HFF-Myc (cell line): Measurements from ENCODE around the gene CCT8.
A peak's percentile ranks its signal among the peaks of the same experiment; 100 is the strongest.

ENCODE experiments used
- DNase-seq: peaks from one replicate; pipeline ENCODE4 v3.0.0-alpha.2; 2011; ENCODE audit warnings: low read depth; ENCODE audit errors: extremely low read depth
- H3K4me3 ChIP-seq: replicated peaks from 2 replicates; pipeline ENCODE4 v1.5.1; 2011; ENCODE audit warnings: low read depth, mild to moderate bottlenecking, control low read depth, low read length
- CTCF ChIP-seq: IDR thresholded peaks from 2 replicates; pipeline ENCODE4 v1.5.1; 2012; ENCODE audit warnings: mild to moderate bottlenecking, low read depth, low read length, control low read depth; ENCODE audit errors: missing control alignments

CCT8 gene

GRCh38 chr21:29104239-29104708 lies 30.8 kb upstream of the CCT8 start:
- H3K4me3 ChIP-seq, result no peak overlapping the region
- no peak for TF ChIP-seq CTCF
- DNase-seq, result no peak

- no peak for TF ChIP-seq CTCF
- no peak for DNase-seq
- no peak overlapping the region for H3K4me3 ChIP-seq
Measured at GRCh38 chr21:29102791-29103257, 29.4 kb upstream of the CCT8 start.

GRCh38 chr21:29098156-29098555 lies 24.7 kb upstream of the CCT8 start:
- DNase-seq, result no peak
- H3K4me3 ChIP-seq, result no peak overlapping the region
- TF ChIP-seq CTCF, result no peak

GRCh38 chr21:29096218-29097015 lies 23.0 kb upstream of the CCT8 start:
- DNase-seq, result no peak
- TF ChIP-seq CTCF, result no peak
- no peak overlapping the region for H3K4me3 ChIP-seq

GRCh38 chr21:29092102-29092959 lies 18.9 kb upstream of the CCT8 start:
- no peak for DNase-seq
- TF ChIP-seq CTCF, result no peak

GRCh38 chr21:29091033-29091432 lies 17.6 kb upstream of the CCT8 start:
- peak; percentile 49 for DNase-seq
- H3K4me3 ChIP-seq, result no peak overlapping the region
- TF ChIP-seq CTCF, result no peak

More at GRCh38 chr21:29092102-29092959, 18.9 kb upstream of the CCT8 start:
- no peak overlapping the region for H3K4me3 ChIP-seq
